ENCODE results near the gene LHX1.

LHX1 gene

GRCh38 chr17:36937001-36937958 is at the start of gene LHX1:
TSS of gene LHX1 (plus strand) at chr17:36937475. CDS start at chr17:36938198, 723 bp downstream.
- in situ Hi-C loops (cut with MboI; ENCODE audit: low sequenced_read_pairs) = no loop called here

DNA sequence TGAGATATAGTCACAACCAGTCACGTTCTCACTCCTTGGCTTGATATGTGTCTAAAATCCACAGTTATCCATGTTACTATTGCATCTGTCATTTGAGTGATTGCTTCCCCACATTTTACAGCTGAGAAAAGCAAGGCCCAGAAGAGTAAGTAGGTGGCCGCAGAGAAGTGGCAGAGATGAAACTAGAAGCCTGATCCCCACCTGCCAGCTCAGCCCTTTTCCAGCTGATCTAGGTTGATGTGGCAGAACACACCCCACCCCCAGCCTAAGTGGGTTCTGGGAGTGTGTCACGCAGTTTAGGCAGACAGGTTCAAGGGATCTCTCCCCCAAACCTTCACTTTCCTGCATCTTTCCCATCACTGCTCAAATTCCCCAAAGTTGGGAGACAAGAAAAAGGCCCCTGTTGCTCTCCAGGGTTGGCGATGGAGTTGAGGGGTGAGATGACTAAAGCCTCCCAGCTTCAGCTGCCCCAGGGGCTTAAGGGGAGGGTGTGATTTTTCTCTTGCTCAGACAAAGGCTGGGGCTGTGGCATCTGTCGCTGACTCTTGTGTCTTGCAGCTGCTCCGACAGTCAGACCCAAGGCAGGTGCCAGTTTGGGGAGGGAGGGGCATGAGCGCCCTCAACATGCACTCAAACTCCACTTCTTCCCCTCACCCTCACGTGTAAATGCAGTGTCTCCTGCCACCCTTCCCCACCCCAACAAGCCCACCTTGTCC is 48.9 kb upstream of the LHX1 start:
- in situ Hi-C loops (cut with MboI; ENCODE audit: low sequenced_read_pairs) = no loop called here

DNA sequence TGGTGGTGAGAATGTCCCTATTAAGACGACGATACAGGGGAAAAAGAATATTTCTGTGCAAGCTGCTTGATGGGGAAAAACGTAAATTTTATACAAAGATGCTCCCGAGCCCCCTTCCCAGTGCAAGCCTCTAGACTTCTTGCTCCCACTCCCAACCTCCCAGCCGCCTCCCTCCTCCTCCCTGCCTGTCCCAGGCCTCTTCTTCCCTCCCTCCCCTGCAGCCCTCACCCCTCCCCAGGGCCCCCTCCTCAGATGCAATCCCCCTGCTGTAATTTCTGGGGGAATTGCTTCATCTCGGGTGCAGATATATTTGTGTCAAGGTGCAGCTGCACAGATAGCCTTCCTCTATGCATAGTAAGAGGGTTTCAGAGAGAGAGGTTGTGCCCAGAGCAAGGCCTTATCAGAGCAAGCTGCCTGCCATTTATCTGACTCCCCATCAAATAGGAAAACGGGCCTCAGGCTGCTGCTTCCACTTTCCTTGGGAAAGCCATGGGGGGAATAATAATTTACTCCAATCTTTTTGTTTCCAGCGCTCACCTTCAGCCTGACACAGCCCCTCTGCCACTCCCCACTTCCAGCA is 47.4 kb upstream of the LHX1 start:
- in situ Hi-C loops (cut with MboI; ENCODE audit: low sequenced_read_pairs) = no loop called here

DNA sequence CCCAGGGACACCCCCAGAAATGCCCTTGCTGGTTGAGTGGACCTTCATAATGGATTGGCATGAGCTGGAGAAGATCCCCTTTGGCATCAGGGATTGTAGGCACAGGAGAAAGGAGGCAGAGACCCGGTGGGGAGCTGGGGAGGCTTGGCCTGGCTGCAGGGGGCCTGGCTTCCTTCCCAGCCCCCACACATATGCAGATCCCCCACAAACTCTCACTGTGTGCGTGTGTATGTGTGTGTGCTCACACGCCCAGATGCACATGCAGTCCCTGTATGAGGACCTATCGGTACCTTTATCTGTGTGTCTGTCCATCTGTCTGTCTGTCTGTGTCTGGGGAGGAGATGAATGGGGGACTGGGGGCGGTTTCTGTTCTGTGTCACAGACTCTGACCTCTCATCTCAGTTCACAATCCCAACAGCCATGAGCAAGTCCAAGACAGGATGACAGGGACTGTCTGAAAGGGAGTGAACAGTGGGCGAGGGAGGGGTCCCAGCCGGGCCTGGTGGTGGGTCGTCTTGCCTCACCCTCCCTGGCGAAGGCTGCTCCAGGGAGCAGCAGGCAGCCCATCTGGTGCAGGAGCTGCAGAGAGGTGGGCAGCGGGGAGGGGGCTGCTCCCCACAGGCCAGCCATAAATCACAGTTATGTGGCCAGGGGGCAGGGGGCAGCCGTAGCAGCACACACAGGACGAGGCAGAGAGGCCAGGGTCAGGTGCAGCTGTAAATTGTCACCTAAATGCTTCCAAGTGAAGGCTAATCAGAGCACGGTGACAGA is 46.7 kb upstream of the LHX1 start:
- in situ Hi-C loops (cut with MboI; ENCODE audit: low sequenced_read_pairs) = no loop called here

- in situ Hi-C loops (cut with MboI; ENCODE audit: low sequenced_read_pairs) = no loop called here
Observed at GRCh38 chr17:36892112-36892838, 45.0 kb upstream of the LHX1 start.

DNA sequence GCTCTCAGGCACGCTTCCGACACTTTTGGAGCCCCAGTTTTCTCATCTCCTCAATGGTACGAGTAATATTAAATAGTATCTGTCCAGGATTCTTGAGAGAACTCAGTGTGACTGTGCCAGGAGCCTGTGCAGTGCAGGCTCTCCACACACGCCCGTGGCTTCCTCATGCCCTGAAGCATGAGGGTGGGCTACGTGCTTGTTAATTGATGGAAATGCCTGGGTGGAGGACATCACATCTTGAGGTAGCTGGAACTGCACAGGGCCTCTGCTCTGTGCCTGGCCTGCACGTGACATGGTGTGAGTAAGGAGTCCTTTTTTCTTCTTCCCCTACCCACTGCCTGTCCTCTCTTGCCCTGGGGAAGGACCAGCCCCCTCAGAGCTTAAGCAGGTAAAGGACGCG is 43.1 kb upstream of the LHX1 start:
- in situ Hi-C loops (cut with MboI; ENCODE audit: low sequenced_read_pairs) = no loop called here

- in situ Hi-C loops (cut with MboI; ENCODE audit: low sequenced_read_pairs) = no loop called here
Observed at GRCh38 chr17:36894925-36895324, 42.4 kb upstream of the LHX1 start.

DNA sequence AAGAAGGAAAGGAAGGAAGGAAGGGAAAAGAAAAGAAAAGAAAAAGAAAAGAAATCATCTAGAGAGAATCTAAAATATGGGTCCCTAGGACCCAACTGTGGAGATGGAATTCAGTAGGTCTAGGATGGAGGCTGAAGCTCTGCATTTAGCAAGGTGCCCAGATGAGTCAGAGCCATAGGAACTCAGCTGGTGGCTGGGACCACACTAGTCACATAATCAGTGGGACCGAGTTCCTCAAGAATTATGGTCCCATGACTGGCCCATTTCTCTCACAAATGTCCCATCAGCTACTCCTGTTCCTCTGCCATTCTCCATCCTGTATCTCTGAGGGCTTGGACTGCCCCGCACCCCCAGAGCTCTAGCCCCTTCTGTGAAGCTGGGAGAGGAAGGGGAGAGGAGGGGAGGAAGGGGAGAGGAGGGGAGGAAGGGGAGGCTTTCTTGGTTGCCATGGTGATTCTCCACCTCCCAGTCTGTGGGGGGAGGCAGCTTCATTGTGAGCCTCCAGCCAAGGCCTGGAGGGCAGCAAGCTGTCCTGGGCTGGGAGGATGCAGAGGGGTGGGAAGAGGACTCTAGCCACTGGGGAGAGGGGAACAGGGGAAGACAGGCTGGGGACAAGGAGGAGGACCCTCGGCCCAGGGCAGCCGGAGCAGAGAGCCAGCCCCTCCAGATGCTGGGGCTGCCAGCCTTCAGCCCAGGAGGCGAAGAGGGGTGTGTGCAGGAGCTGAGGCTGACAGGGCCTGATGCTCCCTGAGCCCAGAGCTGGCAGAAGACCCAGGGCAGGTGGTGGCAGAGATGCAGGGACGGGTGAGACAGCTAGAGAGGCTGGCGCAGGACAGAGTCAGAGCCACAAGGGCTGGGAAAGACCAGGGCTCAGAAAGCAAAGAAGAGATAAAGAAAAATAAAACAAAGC is 37.8 kb upstream of the LHX1 start:
- in situ Hi-C loops (cut with MboI; ENCODE audit: low sequenced_read_pairs) = no loop called here

DNA sequence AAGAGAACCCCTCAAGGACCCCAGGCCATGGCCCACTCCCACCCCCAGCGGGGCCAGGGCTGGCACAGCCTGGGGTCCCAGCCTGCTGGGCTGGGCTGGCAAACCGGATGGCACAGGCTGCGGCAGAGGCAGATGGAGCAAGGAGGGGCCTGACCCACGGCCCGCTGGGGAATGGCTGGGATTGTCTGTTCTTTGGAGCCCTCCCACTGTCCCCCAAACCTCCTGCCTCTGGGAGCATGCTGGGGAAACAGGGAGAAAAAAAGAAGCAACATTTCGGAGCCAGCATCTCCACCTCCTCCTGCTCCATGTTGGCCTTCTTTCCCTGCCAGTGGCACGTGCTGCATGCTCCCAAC is 37.1 kb upstream of the LHX1 start:
- in situ Hi-C loops (cut with MboI; ENCODE audit: low sequenced_read_pairs) = no loop called here

- in situ Hi-C loops (cut with MboI; ENCODE audit: low sequenced_read_pairs) = no loop called here
Observed at GRCh38 chr17:36901506-36901905, 35.8 kb upstream of the LHX1 start.

GRCh38 chr17:36907407-36907806 is 29.9 kb upstream of the LHX1 start:
- in situ Hi-C loops (cut with MboI; ENCODE audit: low sequenced_read_pairs) = no loop called here

- in situ Hi-C loops (cut with MboI; ENCODE audit: low sequenced_read_pairs) = no loop called here
Observed at GRCh38 chr17:36910513-36910912, 26.8 kb upstream of the LHX1 start.

- in situ Hi-C loops (cut with MboI; ENCODE audit: low sequenced_read_pairs) = no loop called here
Observed at GRCh38 chr17:36911001-36911400, 26.3 kb upstream of the LHX1 start.

DNA sequence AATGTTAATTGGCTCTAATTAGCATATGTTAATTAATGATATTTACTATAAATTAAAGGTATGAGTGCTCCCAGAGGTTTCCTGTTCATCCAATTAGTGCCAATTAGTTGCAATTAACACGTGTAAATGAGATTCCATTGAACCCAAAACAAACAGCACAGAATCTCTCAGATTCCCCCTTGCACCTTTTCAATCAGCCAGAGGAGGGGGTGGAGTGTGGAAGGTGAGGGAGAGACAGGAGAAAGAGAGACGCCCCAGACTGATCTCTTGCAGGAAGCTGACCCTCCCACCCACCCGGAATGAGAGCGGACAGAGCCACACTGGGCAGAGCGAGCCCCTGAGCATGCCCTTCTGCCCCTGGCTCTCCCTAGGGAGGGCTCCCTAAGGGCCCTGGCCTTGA is 24.1 kb upstream of the LHX1 start:
- in situ Hi-C loops (cut with MboI; ENCODE audit: low sequenced_read_pairs) = no loop called here

- in situ Hi-C loops (cut with MboI; ENCODE audit: low sequenced_read_pairs) = no loop called here
Observed at GRCh38 chr17:36918211-36918691, 19.0 kb upstream of the LHX1 start.

- in situ Hi-C loops (cut with MboI; ENCODE audit: low sequenced_read_pairs) = no loop called here
Observed at GRCh38 chr17:36919407-36919968, 17.8 kb upstream of the LHX1 start.

GRCh38 chr17:36920032-36921005 is 17.0 kb upstream of the LHX1 start:
- in situ Hi-C loops (cut with MboI; ENCODE audit: low sequenced_read_pairs) = no loop called here
